GM04504 (cell line): ENCODE results near the gene RBMY1B.
"Not testable (repeated sequence)": the region's sequence is repeated elsewhere in the genome, so short reads cannot be mapped to it uniquely, and the experiment has no call there.

Experiments
- DNase-seq: peaks from one replicate; pipeline ENCODE4 v3.0.0-alpha.2; 2012; ENCODE audit warnings: low read depth

RBMY1B gene

DNA sequence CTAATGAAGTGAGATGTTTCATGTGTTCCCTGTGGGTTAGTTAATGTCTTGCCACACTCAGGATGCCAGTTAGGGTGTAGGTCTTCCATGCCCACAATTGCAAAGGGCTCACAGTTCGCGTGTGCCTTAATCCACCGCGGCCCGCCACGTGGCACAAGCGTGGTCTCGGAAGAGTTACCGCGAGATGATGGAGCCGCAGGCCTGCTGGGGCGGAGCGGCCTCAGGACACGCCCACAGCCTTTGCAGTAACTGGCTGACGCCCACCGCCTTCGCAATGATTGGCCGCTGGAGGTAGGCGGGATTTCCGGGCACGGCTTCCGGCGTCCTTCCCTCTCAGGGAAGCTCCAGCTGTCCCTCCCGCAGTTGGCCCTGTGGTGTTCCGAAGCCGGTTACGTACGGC lies at the start of gene RBMY1B:
Gene RBMY1B (plus strand): TSS at position 301 of the 400 bp plus-strand sequence. CDS start 2,013 bp downstream, outside the sequence.
- DNase-seq: not testable (repeated sequence)

DNA sequence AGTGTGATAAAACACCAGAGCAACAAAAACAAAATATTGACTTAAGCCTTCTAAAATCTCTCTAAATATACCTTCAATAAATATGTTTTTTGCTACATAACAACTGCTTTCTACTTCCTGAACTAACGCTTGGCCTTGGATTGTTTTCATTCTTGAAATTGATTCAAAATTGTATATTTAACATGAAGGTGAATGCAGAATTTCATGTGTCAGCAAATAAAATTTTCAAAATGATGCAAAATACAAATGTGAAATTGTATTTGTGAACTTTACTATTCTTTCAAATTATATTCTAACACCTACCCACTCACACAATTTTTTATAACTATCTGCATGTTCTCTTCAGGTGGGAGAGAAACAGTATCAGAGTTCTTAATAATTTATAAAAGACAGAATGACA lies 48.2 kb upstream of the RBMY1B start:
- DNase-seq: not testable (repeated sequence)

DNA sequence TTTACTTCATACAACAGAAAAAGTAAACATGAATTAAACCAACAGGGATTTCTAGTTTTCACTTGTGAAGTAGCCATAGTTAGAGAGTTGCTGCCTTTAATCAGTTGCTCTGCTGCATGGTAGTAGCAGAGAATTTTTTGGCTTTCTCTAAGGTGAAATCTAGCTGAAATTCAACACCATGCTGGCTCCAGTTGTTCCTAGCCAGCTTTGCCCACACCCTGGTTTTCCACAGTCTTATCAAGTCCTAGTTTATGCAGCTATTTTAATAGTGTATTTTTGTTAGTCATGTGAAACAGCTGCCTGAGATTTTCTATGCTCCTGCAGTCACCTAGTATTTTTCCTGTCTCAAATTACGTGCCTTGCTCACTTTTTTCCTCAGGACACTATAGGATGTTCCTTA lies 28.2 kb upstream of the RBMY1B start:
- no peak for DNase-seq

DNA sequence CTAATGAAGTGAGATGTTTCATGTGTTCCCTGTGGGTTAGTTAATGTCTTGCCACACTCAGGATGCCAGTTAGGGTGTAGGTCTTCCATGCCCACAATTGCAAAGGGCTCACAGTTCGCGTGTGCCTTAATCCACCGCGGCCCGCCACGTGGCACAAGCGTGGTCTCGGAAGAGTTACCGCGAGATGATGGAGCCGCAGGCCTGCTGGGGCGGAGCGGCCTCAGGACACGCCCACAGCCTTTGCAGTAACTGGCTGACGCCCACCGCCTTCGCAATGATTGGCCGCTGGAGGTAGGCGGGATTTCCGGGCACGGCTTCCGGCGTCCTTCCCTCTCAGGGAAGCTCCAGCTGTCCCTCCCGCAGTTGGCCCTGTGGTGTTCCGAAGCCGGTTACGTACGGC lies 23.4 kb downstream of the RBMY1B start, which contains the start of gene RBMY1A1:
Gene RBMY1A1 (plus strand): TSS at position 301 of the 400 bp plus-strand sequence. CDS start 2,013 bp downstream, outside the sequence.
- DNase-seq: not testable (repeated sequence)

GRCh38 chrY:21559316-21559984 lies 48.3 kb downstream of the RBMY1B start:
- not testable (repeated sequence) for DNase-seq
